ENCODE data around the gene NEURL1. TPM values are rescaled to one million over a fixed set of nuclear protein-coding genes. Genes with fewer than 3 reads are reported as not detected.

Gene NEURL1
- polyA plus RNA-seq, 1 experiment, result 0.58 TPM

GRCh38 chr10:103610921-103611511 lies 117.5 kb downstream of the NEURL1 start:
- H3K4me3 ChIP-seq (ENCODE audit: low read depth, low read length), result no peak overlapping the region
- POLR2A ChIA-PET, result no interaction called here
- no peaks in the 10 kb centered on the region for H3K27me3 ChIP-seq (ENCODE audit: control insufficient read depth, insufficient read depth, low read length)
- no peak for TF ChIP-seq CTCF (IDR thresholded peaks at IDR 0.05; ENCODE audit: insufficient read depth, low read depth, low read length)
- H3K36me3 ChIP-seq (ENCODE audit: control insufficient read depth, insufficient read depth, low read length), result peaks cover 37% of the 10 kb centered on the region
- CTCF ChIA-PET, result interaction anchor here (0.6 to 3.4 kb wide), 6 partner anchors 32 to 962 kb away, joined by 3 to 24 read pairs (median 4); no protein-coding TSS in a partner anchor
- DNase-seq (ENCODE audit: low read depth), result no peak

- Histone ChIP-seq H3K27me3 (ENCODE audit: control insufficient read depth, insufficient read depth, low read length) (no peaks in the 10 kb centered on the region), H3K4me3 (ENCODE audit: low read depth, low read length) (no peak overlapping the region), H3K36me3 (ENCODE audit: control insufficient read depth, insufficient read depth, low read length) (peaks cover 40% of the 10 kb centered on the region)
- peak; percentile 34 for DNase-seq (ENCODE audit: low read depth)
- POLR2A ChIA-PET, result no interaction called here
- TF ChIP-seq CTCF (IDR thresholded peaks at IDR 0.05; ENCODE audit: insufficient read depth, low read depth, low read length), result peak; percentile 39
- CTCF ChIA-PET, result interaction anchor here (0.9 to 3.4 kb wide), 7 partner anchors 10 to 239 kb away, joined by 3 to 24 read pairs (median 3); no protein-coding TSS in a partner anchor
Observed at GRCh38 chr10:103612462-103613365, 119.2 kb downstream of the NEURL1 start.

GRCh38 chr10:103613616-103614015 lies 120.1 kb downstream of the NEURL1 start:
- Histone ChIP-seq H3K4me3 (ENCODE audit: low read depth, low read length) (no peak overlapping the region), H3K36me3 (ENCODE audit: control insufficient read depth, insufficient read depth, low read length) (peaks cover 45% of the 10 kb centered on the region), H3K27me3 (ENCODE audit: control insufficient read depth, insufficient read depth, low read length) (no peaks in the 10 kb centered on the region)
- TF ChIP-seq CTCF (IDR thresholded peaks at IDR 0.05; ENCODE audit: insufficient read depth, low read depth, low read length), result no peak
- POLR2A ChIA-PET, result interaction anchor here (0.9 kb wide), 1 partner anchor 65 kb away, joined by 3 read pairs; no protein-coding TSS in a partner anchor
- DNase-seq (ENCODE audit: low read depth), result no peak
- CTCF ChIA-PET, result interaction anchor here (1.0 to 4.4 kb wide), 4 partner anchors 8 to 99 kb away, joined by 3 to 30 read pairs (median 14); no protein-coding TSS in a partner anchor

GRCh38 chr10:103614306-103615158 lies 121.0 kb downstream of the NEURL1 start:
- ChIA-PET CTCF (interaction anchor here (0.6 to 4.4 kb wide), 9 partner anchors 9 to 162 kb away, joined by 3 to 30 read pairs (median 3); no protein-coding TSS in a partner anchor), POLR2A (interaction anchor here (0.6 to 0.9 kb wide), 5 partner anchors 11 to 188 kb away, joined by 3 to 4 read pairs (median 3); no protein-coding TSS in a partner anchor)
- DNase-seq (ENCODE audit: low read depth), result no peak
- no peaks in the 10 kb centered on the region for H3K27me3 ChIP-seq (ENCODE audit: control insufficient read depth, insufficient read depth, low read length)
- peaks cover 40% of the 10 kb centered on the region for H3K36me3 ChIP-seq (ENCODE audit: control insufficient read depth, insufficient read depth, low read length)
- H3K4me3 ChIP-seq (ENCODE audit: low read depth, low read length), result no peak overlapping the region
- TF ChIP-seq CTCF (IDR thresholded peaks at IDR 0.05; ENCODE audit: insufficient read depth, low read depth, low read length), result no peak
